Body of pancreas (tissue), 4 donors: ENCODE data around the gene ADGRA1. TPM values are rescaled to one million over a fixed set of nuclear protein-coding genes. Genes with fewer than 3 reads are reported as not detected.

Source experiments
- ATAC-seq: fragments of 150-250 bp; one replicate; pipeline ENCODE4 v1.9.1; 2016
- DNase-seq, 4 donors: peaks; one replicate each; pipeline ENCODE4 v3.0.0-alpha.2; 2019
- H3K27ac ChIP-seq, 4 donors: fragments of 200-600 bp; sonication (generic); 1 replicate in 3 of 4; 2 replicates in 1 of 4; pipeline versions ENCODE4 v1.5.1 to v1.6.1; 2016 to 2019; ENCODE audit warnings: mild to moderate bottlenecking in 1 of 4, mixed read lengths in 1 of 4, moderate library complexity in 1 of 4
- H3K27me3 ChIP-seq, 2 donors: fragments of 200-600 bp; sonication (generic); one replicate each; pipeline ENCODE4 v1.6.0; 2016; ENCODE audit warnings: mild to moderate bottlenecking in 1 of 2
- H3K36me3 ChIP-seq, 2 donors: fragments of 200-600 bp; sonication (generic); replicated peaks in 1 of 2; 2 replicates each; pipeline ENCODE4 v1.5.1; 2016; ENCODE audit warnings: low read depth in 2 of 2; ENCODE audit not compliant: insufficient read depth in 1 of 2
- H3K4me1 ChIP-seq: fragments of 200-600 bp; sonication (generic); one replicate; pipeline ENCODE4 v1.6.0; 2016
- H3K4me3 ChIP-seq, 2 donors: fragments of 200-600 bp; sonication (generic); 1 replicate in 1 of 2; 2 replicates in 1 of 2; pipeline ENCODE4 v1.5.1; 2016 to 2019
- H3K9me3 ChIP-seq, 3 donors: fragments of 200-600 bp; sonication (generic); 1 replicate in 2 of 3; 2 replicates in 1 of 3; pipeline ENCODE4 v1.5.1; 2016
- CTCF ChIP-seq, 7 experiments: fragments of 450-650 bp in 4 of 7; fragments of 200-600 bp in 3 of 7; sonication (generic) in 3 of 7; IDR thresholded peaks; one replicate each; pipeline ENCODE4 v1.5.1; 2016 to 2019; ENCODE audit warnings: antibody characterized with exemption in 7 of 7
- POLR2A ChIP-seq, 3 donors: fragments of 450-650 bp; IDR thresholded peaks; one replicate each; pipeline ENCODE4 v1.6.1; 2016; ENCODE audit warnings: antibody characterized with exemption in 3 of 3, mild to moderate bottlenecking in 2 of 3
- WGBS, 2 donors: methylation state at CpG; one replicate each; pipeline ENCODE4 v1.1.5; 2017; 5-methylcytosine and 5-hydroxymethylcytosine counted together
- intact Hi-C: fragments of 100-400 bp; cut with DNase I; formaldehyde crosslinking; loops from one replicate; pipeline ENCODE4 v1.15.1; 2023
- total RNA-seq, 2 donors: library from RNA; depleted of rRNA; stranded (reverse); fragments of >200 nt; gene quantifications; one replicate each; pipeline ENCODE4 v1.1.0, GENCODE V29; 2016

ADGRA1 gene
- total RNA-seq, 2 donors from 2014 or later: under 0.01 TPM; not detected in 1

- 63 to 77% methylated on average over 5 to 22 of the region's 23 CpGs for WGBS, 2 donors
These were observed 93.4 kb downstream of the ADGRA1 start for GRCh38 chr10:133180965-133181639.

More at GRCh38 chr10:133180965-133181639, 93.4 kb downstream of the ADGRA1 start:
- Histone ChIP-seq H3K9me3 (no peaks in the 10 kb centered on the region), H3K36me3 (no peaks in the 10 kb centered on the region), H3K27ac (no peak overlapping the region), H3K4me3 (no peak overlapping the region), H3K4me1 (no peaks in the 10 kb centered on the region), H3K27me3 (no peaks in the 10 kb centered on the region)
- intact Hi-C loops: no loop called here
- TF ChIP-seq CTCF (IDR thresholded peaks at IDR 0.05) (no peak), POLR2A (IDR thresholded peaks at IDR 0.05) (no peak)
- DNase-seq (no peak), ATAC-seq (no peak)

Other genes starting within 250 kb of the ADGRA1 start
- under 1 TPM; 0.33 to 0.52 TPM for gene CFAP46, start 145.4 kb upstream of the ADGRA1 start, total RNA-seq
- gene KNDC1, start 72.3 kb downstream of the ADGRA1 start, total RNA-seq: 1 to 10 TPM in 1 of 2 donors, under 1 TPM in 1; 0.52 to 3.3 TPM
- gene UTF1, start 142.3 kb downstream of the ADGRA1 start, total RNA-seq: not detected
- gene VENTX, start 149.9 kb downstream of the ADGRA1 start, total RNA-seq: under 1 TPM in 1 of 2 donors, not detected in 1; 0.26 TPM
- gene ADAM8, start 188.9 kb downstream of the ADGRA1 start, total RNA-seq: 1 to 10 TPM; 3.4 to 4.6 TPM
- gene TUBGCP2, start 220.9 kb downstream of the ADGRA1 start, total RNA-seq: 10 to 100 TPM; 32.2 to 36.6 TPM
- 10 to 100 TPM; 15.0 to 22.7 TPM for gene ZNF511, start 221.0 kb downstream of the ADGRA1 start, total RNA-seq
- 1 to 10 TPM in 1 of 2 donors, not detected in 1; 1.8 TPM for gene CALY, start 249.0 kb downstream of the ADGRA1 start, total RNA-seq